Thyroid gland (tissue), 4 donors: ENCODE measurements around the gene GLTP. TPM values are rescaled to one million over a fixed set of nuclear protein-coding genes. Genes with fewer than 3 reads are reported as not detected.

ENCODE experiments used
- DNase-seq, 2 donors: peaks; one replicate each; pipeline ENCODE4 v3.0.0-alpha.2; 2019
- H3K27ac ChIP-seq, 3 donors: fragments of 200-600 bp; sonication (generic); 1 replicate in 2 of 3; 2 replicates in 1 of 3; pipeline ENCODE4 v1.5.1; 2016 to 2019; ENCODE audit warnings: mild to moderate bottlenecking in 1 of 3, moderate library complexity in 1 of 3
- H3K27me3 ChIP-seq: fragments of 200-600 bp; sonication (generic); one replicate; pipeline ENCODE4 v1.5.1; 2019
- H3K36me3 ChIP-seq, 2 donors: fragments of 200-600 bp; sonication (generic); one replicate each; pipeline ENCODE4 v1.5.1; 2016 to 2019
- H3K4me1 ChIP-seq, 2 donors: fragments of 200-600 bp; sonication (generic); one replicate each; pipeline ENCODE4 v1.5.1; 2017 to 2019
- H3K4me3 ChIP-seq, 3 donors: fragments of 200-600 bp; sonication (generic); replicated peaks in 1 of 3; 1 replicate in 2 of 3; 2 replicates in 1 of 3; pipeline ENCODE4 v1.5.1; 2016; ENCODE audit warnings: mild to moderate bottlenecking in 1 of 3
- H3K9me3 ChIP-seq: fragments of 200-600 bp; sonication (generic); one replicate; pipeline ENCODE4 v1.5.1; 2017
- POLR2A ChIP-seq, 2 donors: fragments of 450-650 bp; IDR thresholded peaks; one replicate each; pipeline ENCODE4 v1.6.1; 2017; ENCODE audit warnings: antibody characterized with exemption in 2 of 2, mild to moderate bottlenecking in 2 of 2, moderate library complexity in 1 of 2
- WGBS, 2 donors: methylation state at CpG; one replicate each; pipeline ENCODE4 v1.1.5; 2017; 5-methylcytosine and 5-hydroxymethylcytosine counted together
- intact Hi-C: fragments of 100-400 bp; cut with DNase I; formaldehyde crosslinking; loops from one replicate; pipeline ENCODE4 v1.15.1; 2023
- total RNA-seq, 4 donors: library from RNA; depleted of rRNA; stranded (reverse); fragments of >200 nt; gene quantifications; one replicate each; pipeline ENCODE4 v1.2.3, GENCODE V29; 2016
- TF ChIP-seq, protein P1 (sequence below), 6 experiments: fragments of 200-600 bp in 3 of 6; fragments of 450-650 bp in 3 of 6; sonication (generic) in 3 of 6; IDR thresholded peaks; one replicate each; pipeline ENCODE4 v1.5.1; 2016 to 2019; ENCODE audit warnings: antibody characterized with exemption in 6 of 6, mild to moderate bottlenecking in 2 of 6, inconsistent platforms in 1 of 6, moderate library complexity in 1 of 6

Gene GLTP
- total RNA-seq, 4 donors from 2014 or later: 49.9 to 72.0 (median 60.2) TPM

GRCh38 chr12:109926016-109926415, 45.7 kb upstream of the GLTP start:
- H3K4me1 ChIP-seq: no peaks in the 10 kb centered on the region
- 83 to 89% methylated on average over 5 to 8 of the region's 8 CpGs for WGBS, 2 donors
- H3K4me3 ChIP-seq: no peak overlapping the region
- TF ChIP-seq, protein P1, sequence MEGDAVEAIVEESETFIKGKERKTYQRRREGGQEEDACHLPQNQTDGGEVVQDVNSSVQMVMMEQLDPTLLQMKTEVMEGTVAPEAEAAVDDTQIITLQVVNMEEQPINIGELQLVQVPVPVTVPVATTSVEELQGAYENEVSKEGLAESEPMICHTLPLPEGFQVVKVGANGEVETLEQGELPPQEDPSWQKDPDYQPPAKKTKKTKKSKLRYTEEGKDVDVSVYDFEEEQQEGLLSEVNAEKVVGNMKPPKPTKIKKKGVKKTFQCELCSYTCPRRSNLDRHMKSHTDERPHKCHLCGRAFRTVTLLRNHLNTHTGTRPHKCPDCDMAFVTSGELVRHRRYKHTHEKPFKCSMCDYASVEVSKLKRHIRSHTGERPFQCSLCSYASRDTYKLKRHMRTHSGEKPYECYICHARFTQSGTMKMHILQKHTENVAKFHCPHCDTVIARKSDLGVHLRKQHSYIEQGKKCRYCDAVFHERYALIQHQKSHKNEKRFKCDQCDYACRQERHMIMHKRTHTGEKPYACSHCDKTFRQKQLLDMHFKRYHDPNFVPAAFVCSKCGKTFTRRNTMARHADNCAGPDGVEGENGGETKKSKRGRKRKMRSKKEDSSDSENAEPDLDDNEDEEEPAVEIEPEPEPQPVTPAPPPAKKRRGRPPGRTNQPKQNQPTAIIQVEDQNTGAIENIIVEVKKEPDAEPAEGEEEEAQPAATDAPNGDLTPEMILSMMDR (IDR thresholded peaks at IDR 0.05): no peak
- TF ChIP-seq POLR2A (IDR thresholded peaks at IDR 0.05): no peak
- H3K9me3 ChIP-seq: no peaks in the 10 kb centered on the region
- intact Hi-C loops: no loop called here
- no peak overlapping the region for H3K27ac ChIP-seq
- H3K36me3 ChIP-seq: peaks cover 11 to 21% of the 10 kb centered on the region in 2 donors
- no peak for DNase-seq
- no peaks in the 10 kb centered on the region for H3K27me3 ChIP-seq

DNA sequence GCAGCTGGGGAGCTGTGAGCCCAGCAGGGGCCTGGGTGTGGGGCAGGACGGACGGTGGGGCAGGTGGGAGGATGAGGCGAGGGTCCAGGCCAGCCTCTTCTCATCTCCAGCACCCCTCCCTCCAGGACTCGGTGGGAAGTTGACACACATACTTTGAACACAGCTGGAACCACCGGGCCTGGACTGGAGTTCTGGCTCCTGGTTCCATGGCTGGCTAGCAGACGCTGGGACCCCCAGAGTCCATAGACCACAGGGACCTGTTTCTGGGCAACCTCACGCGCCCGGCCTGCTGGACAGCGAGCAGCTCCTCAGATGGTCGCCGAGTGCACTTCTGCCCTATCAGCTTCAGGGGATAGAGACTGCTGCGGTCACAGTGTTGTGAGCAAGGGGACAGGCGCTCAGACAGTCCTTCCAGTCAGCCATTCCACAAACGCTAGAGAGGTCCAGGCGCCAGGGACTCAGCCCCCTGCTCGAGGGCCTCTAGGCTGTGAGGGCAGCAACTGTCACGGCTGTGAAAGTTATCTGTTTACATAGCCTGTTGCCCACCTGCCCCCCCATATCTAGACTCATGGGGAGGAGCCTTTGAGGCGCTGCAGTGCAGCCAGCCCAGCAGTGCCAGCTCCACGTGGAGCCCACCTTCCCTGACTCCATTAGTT, 45.0 kb upstream of the GLTP start:
- DNase-seq: peak; percentile 27 to 30
- intact Hi-C loops: no loop called here
- H3K4me3 ChIP-seq: no peak overlapping the region
- peaks cover 6 to 18% of the 10 kb centered on the region in 2 donors for H3K36me3 ChIP-seq
- TF ChIP-seq, protein P1 (IDR thresholded peaks at IDR 0.05): no peak
- no peak for TF ChIP-seq POLR2A (IDR thresholded peaks at IDR 0.05)
- H3K27ac ChIP-seq: no peak overlapping the region
- H3K4me1 ChIP-seq: no peaks in the 10 kb centered on the region
- no peaks in the 10 kb centered on the region for H3K9me3 ChIP-seq
- 49 to 76% methylated on average over 18 to 20 of the region's 20 CpGs for WGBS, 2 donors
- H3K27me3 ChIP-seq: no peaks in the 10 kb centered on the region

GRCh38 chr12:109923481-109924245, 43.3 kb upstream of the GLTP start:
- 79 to 80% methylated on average over 16 to 17 of the region's 17 CpGs for WGBS, 2 donors
- Histone ChIP-seq H3K27ac (no peak overlapping the region), H3K4me1 (no peaks in the 10 kb centered on the region), H3K27me3 (no peaks in the 10 kb centered on the region), H3K9me3 (no peaks in the 10 kb centered on the region), H3K36me3 (peaks cover 8% of the 10 kb centered on the region in 2 donors), H3K4me3 (no peak overlapping the region)
- no peak for DNase-seq
- TF ChIP-seq, protein P1 (IDR thresholded peaks at IDR 0.05): no peak
- TF ChIP-seq POLR2A (IDR thresholded peaks at IDR 0.05): no peak
- intact Hi-C loops: no loop called here

DNA sequence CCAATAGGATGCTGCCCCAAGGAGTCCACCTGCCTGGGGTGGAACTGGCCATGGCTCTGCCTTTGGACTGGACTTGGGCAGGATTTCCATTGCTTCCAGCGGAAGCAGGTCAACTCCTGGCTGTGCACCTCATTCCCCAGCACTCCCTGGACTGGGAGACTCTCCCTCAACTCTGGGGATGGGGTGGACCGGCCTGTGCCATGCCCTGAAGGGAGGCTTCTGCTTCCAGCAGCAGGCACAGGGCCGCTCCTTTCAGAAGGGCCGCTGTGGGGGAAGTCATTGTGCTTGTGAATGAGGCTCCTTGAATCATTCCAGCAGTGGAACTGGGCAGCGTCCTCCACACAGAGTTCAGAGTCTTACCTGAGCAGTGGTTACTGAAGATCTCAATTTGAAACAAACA, 42.7 kb upstream of the GLTP start:
- no peak for TF ChIP-seq POLR2A (IDR thresholded peaks at IDR 0.05)
- TF ChIP-seq, protein P1 (IDR thresholded peaks at IDR 0.05): no peak
- Histone ChIP-seq H3K27me3 (no peaks in the 10 kb centered on the region), H3K27ac (no peak overlapping the region), H3K36me3 (peaks cover 8 to 9% of the 10 kb centered on the region in 2 donors), H3K4me3 (no peak overlapping the region), H3K9me3 (no peaks in the 10 kb centered on the region), H3K4me1 (no peaks in the 10 kb centered on the region)
- DNase-seq: no peak
- 89 to 93% methylated on average over 5 of the region's 5 CpGs for WGBS, 2 donors
- intact Hi-C loops: no loop called here

DNA sequence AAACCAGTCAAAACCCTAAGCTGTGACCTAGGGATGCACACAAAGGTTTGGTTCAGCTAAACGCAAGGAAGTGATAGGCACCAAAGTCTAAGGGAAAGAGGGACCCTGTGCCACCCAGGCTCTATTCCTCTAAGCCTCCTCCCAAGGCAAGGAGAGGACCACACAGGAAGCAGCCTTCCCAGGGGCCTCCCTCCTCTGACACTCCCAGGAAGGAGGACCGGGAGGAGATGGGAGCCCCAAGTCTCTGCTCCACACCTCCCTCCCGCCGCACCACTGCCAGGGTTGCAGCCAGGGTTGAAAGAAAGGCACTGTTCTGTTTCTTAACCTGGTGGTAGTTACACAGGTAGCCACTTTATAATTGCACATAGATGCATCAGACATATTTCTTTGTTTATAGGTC, 41.6 kb upstream of the GLTP start:
- no peaks in the 10 kb centered on the region for H3K4me1 ChIP-seq
- no peak overlapping the region for H3K27ac ChIP-seq
- intact Hi-C loops: no loop called here
- DNase-seq: no peak
- no peak overlapping the region for H3K4me3 ChIP-seq
- H3K27me3 ChIP-seq: no peaks in the 10 kb centered on the region
- H3K9me3 ChIP-seq: no peaks in the 10 kb centered on the region
- TF ChIP-seq, protein P1 (IDR thresholded peaks at IDR 0.05): no peak
- no peak for TF ChIP-seq POLR2A (IDR thresholded peaks at IDR 0.05)
- H3K36me3 ChIP-seq: peaks cover 14 to 19% of the 10 kb centered on the region in 2 donors
- 86 to 90% methylated on average over 4 of the region's 4 CpGs for WGBS, 2 donors
